ENCODE measurements around the gene SPESP1. TPM values are rescaled to one million over a fixed set of nuclear protein-coding genes. Genes with fewer than 3 reads are reported as not detected.
A peak's percentile ranks its signal among the peaks of the same experiment; 100 is the strongest.

The SPESP1 gene
- total and polyA plus RNA-seq, 9 of the 15 experiments (the other 6 are each of a cell fraction or from before 2014, with no cell fraction given), result not detected

DNA sequence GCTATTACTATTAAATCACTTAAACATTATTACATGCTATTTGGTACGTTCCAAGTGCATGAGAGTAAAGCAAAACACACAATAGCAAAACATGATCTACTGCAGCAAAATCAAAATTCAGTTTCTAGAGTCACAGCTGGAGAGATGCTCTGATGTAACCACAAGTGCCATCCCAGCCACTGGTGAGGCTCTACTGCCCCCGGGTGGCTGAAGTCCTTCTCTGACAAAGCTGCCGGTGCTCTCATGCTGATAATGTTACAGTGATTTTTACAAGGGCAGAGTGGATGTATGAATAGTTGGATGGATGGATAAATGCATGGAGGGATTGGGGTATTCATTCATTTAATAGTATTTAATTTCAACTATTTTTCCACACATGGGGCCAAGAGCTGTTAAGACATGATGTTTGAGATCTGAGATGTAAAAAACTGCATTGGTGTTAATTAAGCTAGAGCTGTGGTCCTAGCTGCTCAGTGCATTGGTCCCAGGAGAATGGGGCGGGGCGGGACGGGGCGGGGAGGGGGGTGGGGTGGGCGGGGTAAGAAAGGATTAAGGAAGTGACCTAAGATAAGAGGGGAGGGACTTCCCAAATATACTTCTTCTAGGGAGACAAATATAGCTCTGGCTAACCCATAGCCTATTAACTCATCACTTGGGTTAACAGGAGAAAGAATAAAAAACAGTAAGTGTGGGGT, 5.3 kb upstream of the SPESP1 start (continued):
- TF ChIP-seq, protein P1, sequence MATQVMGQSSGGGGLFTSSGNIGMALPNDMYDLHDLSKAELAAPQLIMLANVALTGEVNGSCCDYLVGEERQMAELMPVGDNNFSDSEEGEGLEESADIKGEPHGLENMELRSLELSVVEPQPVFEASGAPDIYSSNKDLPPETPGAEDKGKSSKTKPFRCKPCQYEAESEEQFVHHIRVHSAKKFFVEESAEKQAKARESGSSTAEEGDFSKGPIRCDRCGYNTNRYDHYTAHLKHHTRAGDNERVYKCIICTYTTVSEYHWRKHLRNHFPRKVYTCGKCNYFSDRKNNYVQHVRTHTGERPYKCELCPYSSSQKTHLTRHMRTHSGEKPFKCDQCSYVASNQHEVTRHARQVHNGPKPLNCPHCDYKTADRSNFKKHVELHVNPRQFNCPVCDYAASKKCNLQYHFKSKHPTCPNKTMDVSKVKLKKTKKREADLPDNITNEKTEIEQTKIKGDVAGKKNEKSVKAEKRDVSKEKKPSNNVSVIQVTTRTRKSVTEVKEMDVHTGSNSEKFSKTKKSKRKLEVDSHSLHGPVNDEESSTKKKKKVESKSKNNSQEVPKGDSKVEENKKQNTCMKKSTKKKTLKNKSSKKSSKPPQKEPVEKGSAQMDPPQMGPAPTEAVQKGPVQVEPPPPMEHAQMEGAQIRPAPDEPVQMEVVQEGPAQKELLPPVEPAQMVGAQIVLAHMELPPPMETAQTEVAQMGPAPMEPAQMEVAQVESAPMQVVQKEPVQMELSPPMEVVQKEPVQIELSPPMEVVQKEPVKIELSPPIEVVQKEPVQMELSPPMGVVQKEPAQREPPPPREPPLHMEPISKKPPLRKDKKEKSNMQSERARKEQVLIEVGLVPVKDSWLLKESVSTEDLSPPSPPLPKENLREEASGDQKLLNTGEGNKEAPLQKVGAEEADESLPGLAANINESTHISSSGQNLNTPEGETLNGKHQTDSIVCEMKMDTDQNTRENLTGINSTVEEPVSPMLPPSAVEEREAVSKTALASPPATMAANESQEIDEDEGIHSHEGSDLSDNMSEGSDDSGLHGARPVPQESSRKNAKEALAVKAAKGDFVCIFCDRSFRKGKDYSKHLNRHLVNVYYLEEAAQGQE (IDR thresholded peaks at IDR 0.05; ENCODE audit: borderline replicate concordance), result peak; percentile 72; the same call in 1 of the 2 replicates
- TF ChIP-seq, protein P1 (CRISPR knock-in tag; IDR thresholded peaks at IDR 0.05; ENCODE audit: low read depth), result no peak
- TF ChIP-seq ARID2 (IDR thresholded peaks at IDR 0.05), result 0 out of 2 replicates have a peak, but pooled peaks have one; percentile 19
- TF ChIP-seq, protein P2, sequence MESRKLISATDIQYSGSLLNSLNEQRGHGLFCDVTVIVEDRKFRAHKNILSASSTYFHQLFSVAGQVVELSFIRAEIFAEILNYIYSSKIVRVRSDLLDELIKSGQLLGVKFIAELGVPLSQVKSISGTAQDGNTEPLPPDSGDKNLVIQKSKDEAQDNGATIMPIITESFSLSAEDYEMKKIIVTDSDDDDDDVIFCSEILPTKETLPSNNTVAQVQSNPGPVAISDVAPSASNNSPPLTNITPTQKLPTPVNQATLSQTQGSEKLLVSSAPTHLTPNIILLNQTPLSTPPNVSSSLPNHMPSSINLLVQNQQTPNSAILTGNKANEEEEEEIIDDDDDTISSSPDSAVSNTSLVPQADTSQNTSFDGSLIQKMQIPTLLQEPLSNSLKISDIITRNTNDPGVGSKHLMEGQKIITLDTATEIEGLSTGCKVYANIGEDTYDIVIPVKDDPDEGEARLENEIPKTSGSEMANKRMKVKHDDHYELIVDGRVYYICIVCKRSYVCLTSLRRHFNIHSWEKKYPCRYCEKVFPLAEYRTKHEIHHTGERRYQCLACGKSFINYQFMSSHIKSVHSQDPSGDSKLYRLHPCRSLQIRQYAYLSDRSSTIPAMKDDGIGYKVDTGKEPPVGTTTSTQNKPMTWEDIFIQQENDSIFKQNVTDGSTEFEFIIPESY (CRISPR knock-in tag; IDR thresholded peaks at IDR 0.05), result no peak
- TF ChIP-seq, protein P3, sequence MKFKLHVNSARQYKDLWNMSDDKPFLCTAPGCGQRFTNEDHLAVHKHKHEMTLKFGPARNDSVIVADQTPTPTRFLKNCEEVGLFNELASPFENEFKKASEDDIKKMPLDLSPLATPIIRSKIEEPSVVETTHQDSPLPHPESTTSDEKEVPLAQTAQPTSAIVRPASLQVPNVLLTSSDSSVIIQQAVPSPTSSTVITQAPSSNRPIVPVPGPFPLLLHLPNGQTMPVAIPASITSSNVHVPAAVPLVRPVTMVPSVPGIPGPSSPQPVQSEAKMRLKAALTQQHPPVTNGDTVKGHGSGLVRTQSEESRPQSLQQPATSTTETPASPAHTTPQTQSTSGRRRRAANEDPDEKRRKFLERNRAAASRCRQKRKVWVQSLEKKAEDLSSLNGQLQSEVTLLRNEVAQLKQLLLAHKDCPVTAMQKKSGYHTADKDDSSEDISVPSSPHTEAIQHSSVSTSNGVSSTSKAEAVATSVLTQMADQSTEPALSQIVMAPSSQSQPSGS (CRISPR knock-in tag; IDR thresholded peaks at IDR 0.05), result no peak
- TF ChIP-seq, protein P4, sequence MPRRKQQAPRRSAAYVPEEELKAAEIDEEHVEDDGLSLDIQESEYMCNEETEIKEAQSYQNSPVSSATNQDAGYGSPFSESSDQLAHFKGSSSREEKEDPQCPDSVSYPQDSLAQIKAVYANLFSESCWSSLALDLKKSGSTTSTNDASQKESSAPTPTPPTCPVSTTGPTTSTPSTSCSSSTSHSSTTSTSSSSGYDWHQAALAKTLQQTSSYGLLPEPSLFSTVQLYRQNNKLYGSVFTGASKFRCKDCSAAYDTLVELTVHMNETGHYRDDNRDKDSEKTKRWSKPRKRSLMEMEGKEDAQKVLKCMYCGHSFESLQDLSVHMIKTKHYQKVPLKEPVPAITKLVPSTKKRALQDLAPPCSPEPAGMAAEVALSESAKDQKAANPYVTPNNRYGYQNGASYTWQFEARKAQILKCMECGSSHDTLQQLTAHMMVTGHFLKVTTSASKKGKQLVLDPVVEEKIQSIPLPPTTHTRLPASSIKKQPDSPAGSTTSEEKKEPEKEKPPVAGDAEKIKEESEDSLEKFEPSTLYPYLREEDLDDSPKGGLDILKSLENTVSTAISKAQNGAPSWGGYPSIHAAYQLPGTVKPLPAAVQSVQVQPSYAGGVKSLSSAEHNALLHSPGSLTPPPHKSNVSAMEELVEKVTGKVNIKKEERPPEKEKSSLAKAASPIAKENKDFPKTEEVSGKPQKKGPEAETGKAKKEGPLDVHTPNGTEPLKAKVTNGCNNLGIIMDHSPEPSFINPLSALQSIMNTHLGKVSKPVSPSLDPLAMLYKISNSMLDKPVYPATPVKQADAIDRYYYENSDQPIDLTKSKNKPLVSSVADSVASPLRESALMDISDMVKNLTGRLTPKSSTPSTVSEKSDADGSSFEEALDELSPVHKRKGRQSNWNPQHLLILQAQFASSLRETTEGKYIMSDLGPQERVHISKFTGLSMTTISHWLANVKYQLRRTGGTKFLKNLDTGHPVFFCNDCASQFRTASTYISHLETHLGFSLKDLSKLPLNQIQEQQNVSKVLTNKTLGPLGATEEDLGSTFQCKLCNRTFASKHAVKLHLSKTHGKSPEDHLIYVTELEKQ (CRISPR knock-in tag; IDR thresholded peaks at IDR 0.05), result no peak
- no peak for TF ChIP-seq ZNF354B (CRISPR knock-in tag; IDR thresholded peaks at IDR 0.05)
- TF ChIP-seq KDM5B (IDR thresholded peaks at IDR 0.05; ENCODE audit: insufficient replicate concordance, low read depth, low read length), result no peak
- TF ChIP-seq ZNF184 (CRISPR knock-in tag; IDR thresholded peaks at IDR 0.05), result no peak
- no peak for TF ChIP-seq ZBTB17 (CRISPR knock-in tag; IDR thresholded peaks at IDR 0.05)
- TF ChIP-seq KAT8 (IDR thresholded peaks at IDR 0.05; ENCODE audit: low read depth), result no peak
- TF ChIP-seq KDM1A (IDR thresholded peaks at IDR 0.05), result peak; percentile 37 to 62; a peak in 3 of 4 replicates

Data from K562 (cell line).